HCT116 (cell line): ENCODE measurements around the gene ERP29. TPM values are rescaled to one million over a fixed set of nuclear protein-coding genes. Genes with fewer than 3 reads are reported as not detected.
A peak's percentile ranks its signal among the peaks of the same experiment; 100 is the strongest.

Source experiments
- ATAC-seq: fragments of 200-7000 bp; cut with Tn5 transposase; 2 replicates; pipeline ENCODE4 v1.9.1; 2020; ENCODE audit warnings: mild to moderate bottlenecking, moderate library complexity
- Bru-seq: library from RNA; stranded (reverse); fragments of 400-500 nt; gene quantifications from one replicate; lab custom pipeline; 2021; lab: Mats Ljungman, UMichigan
- BruChase-seq, 2 experiments: library from RNA; stranded (reverse); fragments of 400-500 nt; gene quantifications; one replicate each; lab custom pipeline; 2021; lab: Mats Ljungman, UMichigan
- BruUV-seq: library from RNA; stranded (reverse); fragments of 400-500 nt; replicated peaks from 2 replicates; lab custom pipeline; 2021; lab: Mats Ljungman, UMichigan
- CTCF ChIA-PET: fragments of 300-600 bp; sonication (Branson Sonifier 250); formaldehyde crosslinking; loops from one replicate; lab custom pipeline; 2021; ENCODE audit warnings: antibody characterized with exemption; lab: Charles Lee
- POLR2A ChIA-PET: fragments of 300-600, 350-600 bp; sonication (Branson Sonifier 250); formaldehyde crosslinking; loops from one replicate; lab custom pipeline; 2021; ENCODE audit warnings: antibody characterized with exemption; lab: Charles Lee
- RAD21 ChIA-PET, 2 experiments: fragments of 300-600 bp; sonication (Branson Sonifier 250); formaldehyde crosslinking; loops; one replicate each; lab custom pipeline; 2023; ENCODE audit warnings: low total read pairs in 2 of 2; ENCODE audit not compliant: uncharacterized antibody in 2 of 2, unreplicated experiment in 2 of 2, low non-redundant PET in 1 of 2; lab: Charles Lee
- DNase-seq: peaks from one replicate; pipeline ENCODE4 v3.0.0-alpha.2; 2010; ENCODE audit warnings: low read depth, low spot score
- H2AFZ ChIP-seq: fragments of 200-600 bp; shearing (Covaris generic), sonication (generic); 2 replicates; pipeline ENCODE4 v1.6.1; 2017; ENCODE audit warnings: low read depth, mixed run types, mixed read lengths, antibody characterized with exemption, low read length; ENCODE audit not compliant: poor library complexity, severe bottlenecking
- H3K27ac ChIP-seq: 2 replicates; pipeline ENCODE4 v1.5.1; 2012; ENCODE audit warnings: low read depth, low read length
- H3K27me3 ChIP-seq: fragments of 200-600 bp; sonication (generic); 2 replicates; pipeline ENCODE4 v1.6.1; 2016; ENCODE audit warnings: mixed run types, low read length, mixed read lengths; ENCODE audit not compliant: insufficient read depth
- H3K36me3 ChIP-seq, 2 experiments: fragments of 200-500 bp in 1 of 2; fragments of 200-600 bp in 1 of 2; sonication (Bioruptor generic) in 1 of 2; sonication (generic) in 1 of 2; 2 replicates each; pipeline versions ENCODE4 v1.5.1 to v1.6.1; 2014 to 2016; ENCODE audit warnings: low read length in 2 of 2, inconsistent platforms in 1 of 2, mixed read lengths in 1 of 2, mixed run types in 1 of 2; ENCODE audit not compliant: insufficient read depth in 2 of 2, control insufficient read depth in 1 of 2
- H3K4me1 ChIP-seq, 2 experiments: fragments of 200-600 bp in 1 of 2; sonication (generic) in 1 of 2; 2 replicates each; pipeline versions ENCODE4 v1.5.1 to v1.6.1; 2012 to 2017; ENCODE audit warnings: low read length in 2 of 2, inconsistent platforms in 1 of 2, mild to moderate bottlenecking in 1 of 2, mixed read lengths in 1 of 2, mixed run types in 1 of 2, moderate library complexity in 1 of 2; ENCODE audit not compliant: insufficient read depth in 2 of 2, control insufficient read depth in 1 of 2
- H3K4me2 ChIP-seq: fragments of 200-600 bp; sonication (generic); 2 replicates; pipeline ENCODE4 v1.6.1; 2017; ENCODE audit warnings: mixed run types, low read length, mixed read lengths
- H3K4me3 ChIP-seq, 2 experiments: fragments of 200-600 bp in 1 of 2; sonication (generic) in 1 of 2; replicated peaks in 1 of 2; 2 replicates each; pipeline ENCODE4 v1.5.1; 2011 to 2016; ENCODE audit warnings: low read length in 2 of 2, control low read depth in 1 of 2, low read depth in 1 of 2, mild to moderate bottlenecking in 1 of 2, mixed read lengths in 1 of 2, mixed run types in 1 of 2
- H3K79me2 ChIP-seq: fragments of 200-600 bp; sonication (generic); 2 replicates; pipeline ENCODE4 v1.6.1; 2017; ENCODE audit warnings: mild to moderate bottlenecking, mixed run types, low read length, moderate library complexity, mixed read lengths; ENCODE audit not compliant: insufficient read depth
- H3K9ac ChIP-seq: fragments of 200-600 bp; sonication (generic); 2 replicates; pipeline ENCODE4 v1.6.1; 2016; ENCODE audit warnings: low read length, mixed read lengths
- H3K9me2 ChIP-seq: fragments of 200-600 bp; sonication (generic), shearing (Covaris generic); 2 replicates; pipeline ENCODE4 v1.6.1; 2017; ENCODE audit warnings: mixed run types, mild to moderate bottlenecking, moderate library complexity; ENCODE audit not compliant: insufficient read depth
- H3K9me3 ChIP-seq, 2 experiments: fragments of 200-500 bp in 1 of 2; fragments of 200-600 bp in 1 of 2; sonication (Bioruptor generic) in 1 of 2; sonication (generic) in 1 of 2; 2 replicates each; pipeline ENCODE4 v1.6.1; 2014 to 2017; ENCODE audit warnings: low read length in 2 of 2, mixed read lengths in 2 of 2, inconsistent platforms in 1 of 2, low read depth in 1 of 2, mild to moderate bottlenecking in 1 of 2, mixed run types in 1 of 2, moderate library complexity in 1 of 2; ENCODE audit not compliant: control insufficient read depth in 1 of 2, insufficient read depth in 1 of 2
- H4K20me1 ChIP-seq: fragments of 200-600 bp; sonication (generic), shearing (Covaris generic); 2 replicates; pipeline ENCODE4 v1.6.1; 2017; ENCODE audit warnings: mixed run types, mild to moderate bottlenecking, moderate library complexity; ENCODE audit not compliant: insufficient read depth
- ATF3 ChIP-seq: IDR thresholded peaks from 2 replicates; pipeline ENCODE4 v1.6.1; 2012
- CBX3 ChIP-seq: IDR thresholded peaks from 2 replicates; pipeline ENCODE4 v1.6.1; 2012; ENCODE audit warnings: low read depth
- CEBPB ChIP-seq: IDR thresholded peaks from 2 replicates; pipeline ENCODE4 v1.6.1; 2012; ENCODE audit warnings: low read depth
- CTCF ChIP-seq, 3 experiments: fragments of 200-600 bp in 1 of 3; sonication (generic) in 1 of 3; IDR thresholded peaks in 2 of 3; conservative IDR thresholded peaks in 1 of 3; 2 replicates each; pipeline ENCODE4 v1.5.1; 2012 to 2017; ENCODE audit warnings: low read depth in 2 of 3, low read length in 2 of 3, antibody characterized with exemption in 1 of 3, borderline replicate concordance in 1 of 3, control low read depth in 1 of 3, mild to moderate bottlenecking in 1 of 3, mixed read lengths in 1 of 3, mixed run types in 1 of 3, moderate library complexity in 1 of 3; ENCODE audit not compliant: insufficient read depth in 1 of 3
- EGR1 ChIP-seq: IDR thresholded peaks from 2 replicates; pipeline ENCODE4 v1.6.1; 2012; ENCODE audit warnings: low read depth
- ELF1 ChIP-seq: IDR thresholded peaks from 2 replicates; pipeline ENCODE4 v1.6.1; 2012; ENCODE audit warnings: low read depth, borderline replicate concordance
- EZH2 ChIP-seq: fragments of 200-600 bp; sonication (generic); IDR thresholded peaks from 2 replicates; pipeline ENCODE4 v1.6.1; 2017; ENCODE audit warnings: antibody characterized with exemption, mixed run types
- EZH2phosphoT487 ChIP-seq: fragments of 200-600 bp; IDR thresholded peaks from 2 replicates; pipeline ENCODE4 v1.6.1; 2018; ENCODE audit warnings: antibody characterized with exemption, borderline replicate concordance
- JUND ChIP-seq: IDR thresholded peaks from 2 replicates; pipeline ENCODE4 v1.6.1; 2012
- MAX ChIP-seq: IDR thresholded peaks from 2 replicates; pipeline ENCODE4 v1.6.1; 2012
- POLR2A ChIP-seq: IDR thresholded peaks from 2 replicates; pipeline ENCODE4 v1.7.0; 2011; ENCODE audit warnings: borderline replicate concordance; ENCODE audit not compliant: insufficient read depth, insufficient read length; ENCODE audit errors: extremely low read depth
- POLR2AphosphoS5 ChIP-seq: IDR thresholded peaks from 2 replicates; pipeline ENCODE4 v1.6.1; 2011; ENCODE audit warnings: mild to moderate bottlenecking, low read depth, low read length, moderate library complexity
- RAD21 ChIP-seq: IDR thresholded peaks from 2 replicates; pipeline ENCODE4 v1.6.1; 2012; ENCODE audit warnings: low read depth, mild to moderate bottlenecking
- SIN3A ChIP-seq: IDR thresholded peaks from 2 replicates; pipeline ENCODE4 v1.6.1; 2012; ENCODE audit warnings: low read depth
- SP1 ChIP-seq: IDR thresholded peaks from 2 replicates; pipeline ENCODE4 v1.6.1; 2012; ENCODE audit warnings: low read depth
- TCF7L2 ChIP-seq: IDR thresholded peaks from 2 replicates; pipeline ENCODE4 v1.7.0; 2011; ENCODE audit warnings: borderline replicate concordance, inconsistent platforms; ENCODE audit not compliant: insufficient read depth, insufficient read length; ENCODE audit errors: extremely low read depth
- YY1 ChIP-seq: IDR thresholded peaks from 2 replicates; pipeline ENCODE4 v1.6.1; 2011; ENCODE audit warnings: low read length, low read depth, moderate library complexity, mild to moderate bottlenecking; ENCODE audit not compliant: insufficient replicate concordance; ENCODE audit errors: extremely low read depth
- ZBTB33 ChIP-seq: IDR thresholded peaks from 2 replicates; pipeline ENCODE4 v1.6.1; 2011; ENCODE audit warnings: mild to moderate bottlenecking, low read length, moderate library complexity; ENCODE audit not compliant: insufficient replicate concordance; ENCODE audit errors: extremely low read depth
- ZFX ChIP-seq: fragments of 450-650 bp; IDR thresholded peaks from 2 replicates; pipeline ENCODE4 v1.6.1; 2017
- ZNF274 ChIP-seq: fragments of 200-500 bp; sonication (Bioruptor generic); IDR thresholded peaks from 2 replicates; pipeline ENCODE4 v1.6.1; 2014; ENCODE audit warnings: mild to moderate bottlenecking, low read depth, low read length, inconsistent platforms
- intact Hi-C: fragments of 100-400 bp; cut with micrococcal nuclease; formaldehyde crosslinking; loops from 2 replicates; pipeline ENCODE4 v1.10.0; 2022
- long read RNA-seq: library from polyadenylated mRNA; unstranded; transcript quantifications from one replicate; pipeline ENCODE4 v2.0.0, GENCODE V29; 2021; ENCODE audit not compliant: unreplicated experiment
- polyA plus RNA-seq: library from polyadenylated mRNA; unstranded; fragments of >200 nt; gene quantifications from 2 replicates; pipeline ENCODE4 v1.2.1, GENCODE V29; 2012; ENCODE audit warnings: missing spikeins
- total RNA-seq: library from RNA; stranded (reverse); gene quantifications from one replicate; pipeline ENCODE4 v1.2.1, GENCODE V29; 2021; ENCODE audit not compliant: unreplicated experiment

The ERP29 gene
- total RNA-seq (130 TPM), Bru-seq, nascent RNA (percentile 94 among the genes with signal in this experiment), BruChase-seq, experiment 1, labeled RNA remaining after a 6-hour chase (percentile 94 among the genes with signal in this experiment), BruChase-seq, experiment 2, labeled RNA remaining after a 2-hour chase (percentile 94 among the genes with signal in this experiment)
- 158 and 172 TPM in 2 replicates for polyA plus RNA-seq
- long read RNA-seq, transcript ERP29-201 (3 exons, 1,735 nt) = major isoform, 93 of 117 reads
- long read RNA-seq, transcript ERP29-202 (2 exons, 1,333 nt) = minor isoform, 5 of 117 reads
- long read RNA-seq, partial matches to known transcripts = 14 of 117 reads
- long read RNA-seq, other reads (novel, unspliced or antisense) = 5 of 117 reads

GRCh38 chr12:112012775-112013600 lies at the start of gene ERP29, which contains the start of gene TMEM116:
TSS of gene ERP29 (plus strand) at chr12:112013426. CDS start at chr12:112013466, 40 bp downstream.
TSS of gene TMEM116 (minus strand) at chr12:112013165. CDS start at chr12:112005270, 7,895 bp downstream.
- no peaks in the 10 kb centered on the region; the same call in 1 of the 2 replicates for H4K20me1 ChIP-seq
- no peaks in the 10 kb centered on the region for H3K27me3 ChIP-seq
- ChIA-PET POLR2A (interaction anchor here (0.5 to 1.4 kb wide), 3 partner anchors 10 to 97 kb away, joined by 3 to 6 read pairs (median 3); no protein-coding TSS in a partner anchor), CTCF (interaction anchor here (0.6 to 1.8 kb wide), 5 partner anchors 10 to 69 kb away, joined by 3 to 8 read pairs (median 5); no protein-coding TSS in a partner anchor), RAD21 (no interaction called here)
- H3K27ac ChIP-seq = peak within 1 kb of the TSS; percentile 99
- peak; percentile 84 for ATAC-seq
- H3K9me3 ChIP-seq = no peaks in the 10 kb centered on the region
- H3K4me1 ChIP-seq = peaks cover 9 to 21% of the 10 kb centered on the region in 2 experiments
- peak within 1 kb of the TSS; percentile 80 for H3K4me2 ChIP-seq
- peak within 1 kb of the TSS; percentile 88 for H3K9ac ChIP-seq
- peaks cover 7 to 11% of the 10 kb centered on the region in 2 experiments; a peak in 2 of 4 replicates for H3K36me3 ChIP-seq
- H3K9me2 ChIP-seq = no peaks in the 10 kb centered on the region
- no peak within 1 kb of the TSS for H2AFZ ChIP-seq
- peaks cover 61% of the 10 kb centered on the region for H3K79me2 ChIP-seq
- H3K4me3 ChIP-seq = peak within 1 kb of the TSS; percentile 87 to 98
- intact Hi-C loops = loop anchor here (1.0 to 5.0 kb wide), 2 partner anchors 68 to 399 kb away; no protein-coding TSS in a partner anchor
- DNase-seq = peak; percentile 96
- TSS peak; percentile 86 for BruUV-seq
- TF ChIP-seq JUND (no peak), POLR2A (peak; percentile 96), POLR2AphosphoS5 (peak; percentile 99), CBX3 (no peak), ELF1 (no peak), MAX (peak; percentile 95), EGR1 (peak; percentile 77), SIN3A (peak; percentile 82; the same call in 1 of the 2 replicates), CEBPB (no peak), SP1 (peak; percentile 85), TCF7L2 (peak; percentile 6), ZFX (peak; percentile 73), EZH2 (no peak), ATF3 (no peak), ZNF274 (no peak), EZH2phosphoT487 (no peak), YY1 (peak; percentile 38), CTCF (IDR thresholded peaks at IDR 0.05 in 2 of 3, conservative IDR thresholded peaks at IDR 0.05 in 1 of 3; ENCODE audit: borderline replicate concordance in 1 of 3, insufficient read depth in 1 of 3, low read depth in 2 of 3, low read length in 2 of 3) (peak in 2 of 3 experiments; percentile 38 to 52; a peak in 3 of 6 replicates), ZBTB33 (no peak), RAD21 (no peak)
